Brain microvascular endothelial cell (primary cell): ENCODE results near the gene PIGT.

Experiments
- DNase-seq: peaks from one replicate; pipeline ENCODE4 v3.0.0-alpha.2; 2020
- H3K27ac ChIP-seq: fragments of 250-450 bp; sonication (Bioruptor Pico); 2 replicates; pipeline ENCODE4 v1.5.1; 2020; ENCODE audit warnings: mild to moderate bottlenecking, moderate library complexity
- H3K27me3 ChIP-seq: fragments of 250-450 bp; sonication (Bioruptor Pico); replicated peaks from 2 replicates; pipeline ENCODE4 v1.5.1; 2020; ENCODE audit warnings: mild to moderate bottlenecking
- H3K36me3 ChIP-seq: fragments of 250-450 bp; sonication (Bioruptor Pico); replicated peaks from 2 replicates; pipeline ENCODE4 v1.5.1; 2020; ENCODE audit warnings: mild to moderate bottlenecking
- H3K4me3 ChIP-seq: 2 replicates; pipeline ENCODE4 v1.5.1; 2011; ENCODE audit warnings: low read depth, mild to moderate bottlenecking, control low read depth, low read length, moderate library complexity
- in situ Hi-C: cut with HindIII; loops from 2 replicates; pipeline ENCODE4 v1.10.0; 2017; ENCODE audit warnings: low sequenced_read_pairs, low pct_ligation_motif_present
- TF ChIP-seq, protein P1 (sequence below): IDR thresholded peaks from 2 replicates; pipeline ENCODE4 v1.5.1; 2011; ENCODE audit warnings: low read depth, mild to moderate bottlenecking, moderate library complexity, low read length, control low read depth, inconsistent platforms; ENCODE audit errors: missing control alignments

The PIGT gene

DNA sequence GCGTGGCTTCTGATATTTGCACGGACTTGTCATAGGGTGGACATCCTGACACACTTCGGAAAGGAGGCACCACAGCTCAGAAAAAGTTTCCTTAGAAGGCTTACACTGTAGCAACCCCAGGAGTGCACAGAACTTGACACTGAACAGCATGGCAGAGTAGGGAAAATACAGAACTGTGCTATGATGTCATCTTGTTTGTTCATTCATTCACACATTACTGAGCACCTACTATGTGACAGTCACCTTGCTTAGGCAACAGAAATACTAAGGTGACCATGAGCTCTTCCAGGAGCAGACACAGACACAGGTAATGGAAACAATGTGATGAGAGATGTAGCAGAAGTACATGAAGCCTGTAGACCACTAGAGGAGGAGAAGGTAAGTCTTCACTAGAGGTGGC, 2.5 kb upstream of the PIGT start:
- Histone ChIP-seq H3K27ac (no peak overlapping the region), H3K36me3 (peaks cover 3% of the 10 kb centered on the region), H3K27me3 (no peaks in the 10 kb centered on the region), H3K4me3 (no peak overlapping the region)
- TF ChIP-seq, protein P1, sequence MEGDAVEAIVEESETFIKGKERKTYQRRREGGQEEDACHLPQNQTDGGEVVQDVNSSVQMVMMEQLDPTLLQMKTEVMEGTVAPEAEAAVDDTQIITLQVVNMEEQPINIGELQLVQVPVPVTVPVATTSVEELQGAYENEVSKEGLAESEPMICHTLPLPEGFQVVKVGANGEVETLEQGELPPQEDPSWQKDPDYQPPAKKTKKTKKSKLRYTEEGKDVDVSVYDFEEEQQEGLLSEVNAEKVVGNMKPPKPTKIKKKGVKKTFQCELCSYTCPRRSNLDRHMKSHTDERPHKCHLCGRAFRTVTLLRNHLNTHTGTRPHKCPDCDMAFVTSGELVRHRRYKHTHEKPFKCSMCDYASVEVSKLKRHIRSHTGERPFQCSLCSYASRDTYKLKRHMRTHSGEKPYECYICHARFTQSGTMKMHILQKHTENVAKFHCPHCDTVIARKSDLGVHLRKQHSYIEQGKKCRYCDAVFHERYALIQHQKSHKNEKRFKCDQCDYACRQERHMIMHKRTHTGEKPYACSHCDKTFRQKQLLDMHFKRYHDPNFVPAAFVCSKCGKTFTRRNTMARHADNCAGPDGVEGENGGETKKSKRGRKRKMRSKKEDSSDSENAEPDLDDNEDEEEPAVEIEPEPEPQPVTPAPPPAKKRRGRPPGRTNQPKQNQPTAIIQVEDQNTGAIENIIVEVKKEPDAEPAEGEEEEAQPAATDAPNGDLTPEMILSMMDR: no peak
- in situ Hi-C loops: no loop called here
- DNase-seq: no peak

DNA sequence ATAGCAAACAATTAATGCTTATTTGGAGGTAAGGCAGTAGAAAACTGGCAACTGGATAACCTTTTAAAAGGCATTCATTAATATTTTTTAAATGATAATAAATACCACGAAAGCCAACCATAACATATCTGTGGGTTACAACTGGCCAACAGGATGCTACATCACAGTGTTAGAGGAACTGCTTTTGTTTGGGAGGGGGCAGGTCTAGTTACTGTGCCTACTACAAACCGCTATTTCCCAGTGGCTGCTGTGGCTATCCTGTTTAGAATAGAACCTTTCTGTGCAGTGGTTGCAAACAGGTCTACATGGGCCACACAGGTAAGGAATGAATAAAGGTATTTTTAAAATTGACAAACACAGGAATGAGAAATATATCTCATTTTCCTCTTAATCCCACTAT, 976 bp downstream of the PIGT start:
- Histone ChIP-seq H3K36me3 (peaks cover 22% of the 10 kb centered on the region), H3K27ac (no peak overlapping the region), H3K27me3 (no peaks in the 10 kb centered on the region), H3K4me3 (peak overlapping the region; percentile 95)
- DNase-seq: no peak
- in situ Hi-C loops: no loop called here
- TF ChIP-seq, protein P1: no peak

DNA sequence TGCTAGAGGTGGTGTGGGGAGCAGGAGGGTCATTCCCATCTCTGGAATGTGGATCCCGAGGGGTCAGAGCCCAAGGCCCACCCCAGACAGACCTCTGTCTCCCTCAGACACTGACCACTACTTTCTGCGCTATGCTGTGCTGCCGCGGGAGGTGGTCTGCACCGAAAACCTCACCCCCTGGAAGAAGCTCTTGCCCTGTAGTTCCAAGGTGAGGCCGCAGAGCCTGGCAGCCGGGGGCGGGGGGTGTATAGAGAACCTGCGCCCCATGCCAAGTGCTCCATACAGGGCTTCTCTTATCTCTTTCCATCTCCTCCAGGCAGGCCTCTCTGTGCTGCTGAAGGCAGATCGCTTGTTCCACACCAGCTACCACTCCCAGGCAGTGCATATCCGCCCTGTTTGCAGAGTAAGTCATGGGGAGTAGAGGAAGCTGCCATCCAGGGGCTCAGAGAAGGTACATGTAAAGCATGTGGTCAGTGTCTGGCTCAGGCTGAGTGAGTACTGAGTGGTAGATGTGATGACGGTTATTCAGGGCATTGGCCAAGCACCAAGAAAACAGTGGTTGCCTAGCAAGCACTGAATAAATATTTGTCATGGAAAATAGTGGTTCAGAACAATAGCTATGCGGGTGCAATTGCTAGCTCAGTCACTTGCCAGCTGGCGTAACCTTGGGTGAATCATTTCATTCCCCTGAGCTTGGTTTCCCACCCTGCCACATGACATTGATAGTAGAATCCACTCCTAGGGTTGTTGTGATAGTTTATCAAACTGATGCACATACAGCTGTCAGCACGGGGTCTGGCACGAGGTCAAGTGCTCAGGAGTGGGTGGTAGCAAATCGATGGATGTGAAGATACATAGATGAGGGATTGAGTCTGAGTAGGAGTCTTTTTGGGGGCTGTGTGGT, 3.5 kb downstream of the PIGT start:
- H3K27me3 ChIP-seq: no peaks in the 10 kb centered on the region
- peak overlapping the region; percentile 90 for H3K27ac ChIP-seq
- TF ChIP-seq, protein P1: peak; percentile 10
- no peak overlapping the region for H3K4me3 ChIP-seq
- peak; percentile 98 for DNase-seq
- H3K36me3 ChIP-seq: peaks cover 22% of the 10 kb centered on the region
- in situ Hi-C loops: no loop called here

DNA sequence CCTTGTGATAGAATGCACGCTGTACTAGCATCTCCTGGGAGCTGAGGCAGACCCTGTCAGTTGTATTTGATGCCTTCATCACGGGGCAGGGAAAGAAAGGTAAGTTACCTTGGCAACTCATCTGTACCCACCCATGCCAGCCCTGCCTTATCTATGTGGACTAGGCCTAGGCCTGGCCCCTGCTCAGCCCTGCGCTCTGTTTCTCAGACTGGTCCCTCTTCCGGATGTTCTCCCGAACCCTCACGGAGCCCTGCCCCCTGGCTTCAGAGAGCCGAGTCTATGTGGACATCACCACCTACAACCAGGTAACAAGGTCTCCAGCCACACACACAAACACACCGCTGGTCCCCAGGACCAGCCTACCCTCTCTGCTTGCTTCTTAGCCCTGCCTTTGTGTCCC, 4.2 kb downstream of the PIGT start:
- TF ChIP-seq, protein P1: no peak
- in situ Hi-C loops: no loop called here
- DNase-seq: no peak
- Histone ChIP-seq H3K27me3 (no peaks in the 10 kb centered on the region), H3K27ac (peak overlapping the region; percentile 66), H3K4me3 (no peak overlapping the region), H3K36me3 (peaks cover 22% of the 10 kb centered on the region)

DNA sequence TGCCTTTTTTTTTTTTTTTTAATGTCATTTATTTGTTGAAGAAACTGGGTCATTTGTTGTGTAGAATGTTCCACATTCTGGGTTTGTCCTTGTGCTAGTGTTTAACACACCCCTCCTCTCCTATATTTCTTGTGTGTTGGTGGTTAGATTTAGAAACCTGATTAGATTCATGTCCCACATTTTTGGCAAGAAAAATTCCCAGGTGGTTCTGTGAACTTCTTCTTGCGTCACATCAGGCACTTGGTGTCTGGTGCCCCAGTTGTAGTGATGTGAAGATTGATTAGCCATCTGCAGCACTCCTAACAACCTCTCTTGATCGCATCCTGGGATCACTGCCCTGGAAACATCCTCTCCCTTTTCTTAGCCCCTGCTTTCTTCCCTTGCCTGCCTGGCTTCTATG, 7.8 kb downstream of the PIGT start:
- H3K27ac ChIP-seq: no peak overlapping the region
- in situ Hi-C loops: no loop called here
- H3K27me3 ChIP-seq: no peaks in the 10 kb centered on the region
- peaks cover 27% of the 10 kb centered on the region for H3K36me3 ChIP-seq
- DNase-seq: no peak
- TF ChIP-seq, protein P1: no peak
- H3K4me3 ChIP-seq: no peak overlapping the region
